PC-3 (cell line): ENCODE measurements around the gene TREX2. TPM values are rescaled to one million over a fixed set of nuclear protein-coding genes. Genes with fewer than 3 reads are reported as not detected.
"Not testable (repeated sequence)": the region's sequence is repeated elsewhere in the genome, so short reads cannot be mapped to it uniquely, and the experiment has no call there.

ENCODE experiments used
- ATAC-seq: fragments of 200-7000 bp; cut with Tn5 transposase; 2 replicates; pipeline ENCODE4 v1.9.1; 2020; ENCODE audit warnings: mild to moderate bottlenecking, moderate library complexity
- BruUV-seq: library from RNA; stranded (reverse); fragments of 400-500 nt; replicated peaks from 2 replicates; lab custom pipeline; 2021; lab: Mats Ljungman, UMichigan
- CTCF ChIA-PET: fragments of 300-600 bp; sonication (Branson Sonifier 250); formaldehyde crosslinking; loops from one replicate; lab custom pipeline; 2022; ENCODE audit warnings: antibody characterized with exemption; lab: Charles Lee
- POLR2A ChIA-PET: fragments of 300-600 bp; sonication (Branson Sonifier 250); formaldehyde crosslinking; loops from one replicate; lab custom pipeline; 2022; ENCODE audit warnings: antibody characterized with exemption; ENCODE audit not compliant: unreplicated experiment; lab: Charles Lee
- DNase-seq: peaks from one replicate; pipeline ENCODE4 v3.0.0-alpha.2; 2015
- H2AFZ ChIP-seq: fragments of 300-600 bp; sonication (generic); 2 replicates; pipeline ENCODE4 v1.6.0; 2016; ENCODE audit warnings: antibody characterized with exemption, low read length
- H3F3A ChIP-seq: fragments of 300-600 bp; sonication (generic); one replicate; pipeline ENCODE4 v1.6.0; 2017; ENCODE audit warnings: antibody characterized with exemption, low read length, control low read depth, mild to moderate bottlenecking; ENCODE audit not compliant: unreplicated experiment
- H3K27ac ChIP-seq: fragments of 300-600 bp; sonication (generic); 2 replicates; pipeline ENCODE4 v1.5.1; 2016; ENCODE audit warnings: mild to moderate bottlenecking, low read length
- H3K27me3 ChIP-seq: fragments of 300-600 bp; sonication (generic); 2 replicates; pipeline ENCODE4 v1.6.1; 2016; ENCODE audit warnings: low read length, mixed read lengths
- H3K36me3 ChIP-seq: fragments of 300-600 bp; sonication (generic); 2 replicates; pipeline ENCODE4 v1.6.1; 2016; ENCODE audit warnings: low read depth, mixed run types, low read length, mixed read lengths
- H3K4me1 ChIP-seq: fragments of 300-600 bp; sonication (generic); 2 replicates; pipeline ENCODE4 v1.5.1; 2016; ENCODE audit warnings: low read length; ENCODE audit not compliant: insufficient read depth
- H3K4me2 ChIP-seq: fragments of 300-600 bp; sonication (generic); 2 replicates; pipeline ENCODE4 v1.6.0; 2016; ENCODE audit warnings: low read length
- H3K4me3 ChIP-seq: fragments of 300-600 bp; sonication (generic); 2 replicates; pipeline ENCODE4 v1.5.1; 2016; ENCODE audit warnings: mild to moderate bottlenecking, low read length, mixed read lengths
- H3K79me2 ChIP-seq: fragments of 300-600 bp; sonication (generic); 2 replicates; pipeline ENCODE4 v1.6.1; 2017; ENCODE audit warnings: low read length, mixed read lengths
- H3K9ac ChIP-seq: fragments of 300-600 bp; sonication (generic); 2 replicates; pipeline ENCODE4 v1.6.0; 2016; ENCODE audit warnings: mild to moderate bottlenecking, low read length
- H3K9me2 ChIP-seq: fragments of 300-600 bp; sonication (generic); replicated peaks from 2 replicates; pipeline ENCODE4 v1.6.1; 2016; ENCODE audit warnings: mixed run types, low read length, mixed read lengths
- H3K9me3 ChIP-seq: fragments of 300-600 bp; sonication (generic); 2 replicates; pipeline ENCODE4 v1.6.1; 2016; ENCODE audit warnings: low read length, mixed read lengths
- H4K20me1 ChIP-seq: fragments of 300-600 bp; sonication (generic); 2 replicates; pipeline ENCODE4 v1.6.1; 2016; ENCODE audit warnings: low read length, mixed read lengths
- EZH2 ChIP-seq: fragments of 300-600 bp; sonication (generic); IDR thresholded peaks from one replicate; pipeline ENCODE4 v1.6.1; 2017; ENCODE audit warnings: antibody characterized with exemption, mild to moderate bottlenecking, low read length; ENCODE audit not compliant: unreplicated experiment
- EZH2phosphoT487 ChIP-seq: fragments of 300-600 bp; sonication (generic); IDR thresholded peaks from 2 replicates; pipeline ENCODE4 v1.6.1; 2018; ENCODE audit warnings: mild to moderate bottlenecking, antibody characterized with exemption, low read length, borderline replicate concordance
- intact Hi-C: fragments of 100-400 bp; cut with micrococcal nuclease; formaldehyde crosslinking; loops from 2 replicates; pipeline ENCODE4 v1.9.0; 2023
- total RNA-seq: library from RNA; depleted of rRNA; stranded (reverse); fragments of >200 nt; gene quantifications from 2 replicates; pipeline ENCODE4 v1.2.3, GENCODE V29; 2014
- TF ChIP-seq, protein P1 (sequence below): fragments of 300-600 bp; sonication (generic); conservative IDR thresholded peaks from 2 replicates; pipeline ENCODE4 v1.5.1; 2017; ENCODE audit warnings: antibody characterized with exemption, low read depth, mild to moderate bottlenecking, low read length

The TREX2 gene
- total RNA-seq, 1 experiment from 2014 or later = 1.4 TPM

DNA sequence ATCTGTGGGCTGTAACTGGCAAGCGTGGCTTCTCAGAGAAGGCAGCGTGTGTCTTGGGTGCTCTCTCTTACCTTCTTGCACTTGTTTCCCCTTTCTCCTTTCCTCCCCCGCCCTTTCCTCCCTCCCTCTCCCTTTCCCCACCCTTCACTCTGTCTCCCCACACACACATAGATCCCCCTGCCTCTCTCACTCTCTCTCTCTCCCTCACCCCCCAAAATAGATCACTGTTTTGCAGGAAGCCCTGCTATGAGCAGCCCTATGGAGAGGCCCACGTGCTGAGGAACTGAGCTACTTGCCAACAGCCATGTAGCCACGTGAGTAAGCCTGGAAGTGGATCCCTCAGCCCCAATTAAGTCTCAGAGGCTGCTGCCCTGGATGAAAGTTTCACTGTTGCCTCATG, 40.4 kb downstream of the TREX2 start:
- TF ChIP-seq EZH2phosphoT487 = no peak
- TF ChIP-seq, protein P1, sequence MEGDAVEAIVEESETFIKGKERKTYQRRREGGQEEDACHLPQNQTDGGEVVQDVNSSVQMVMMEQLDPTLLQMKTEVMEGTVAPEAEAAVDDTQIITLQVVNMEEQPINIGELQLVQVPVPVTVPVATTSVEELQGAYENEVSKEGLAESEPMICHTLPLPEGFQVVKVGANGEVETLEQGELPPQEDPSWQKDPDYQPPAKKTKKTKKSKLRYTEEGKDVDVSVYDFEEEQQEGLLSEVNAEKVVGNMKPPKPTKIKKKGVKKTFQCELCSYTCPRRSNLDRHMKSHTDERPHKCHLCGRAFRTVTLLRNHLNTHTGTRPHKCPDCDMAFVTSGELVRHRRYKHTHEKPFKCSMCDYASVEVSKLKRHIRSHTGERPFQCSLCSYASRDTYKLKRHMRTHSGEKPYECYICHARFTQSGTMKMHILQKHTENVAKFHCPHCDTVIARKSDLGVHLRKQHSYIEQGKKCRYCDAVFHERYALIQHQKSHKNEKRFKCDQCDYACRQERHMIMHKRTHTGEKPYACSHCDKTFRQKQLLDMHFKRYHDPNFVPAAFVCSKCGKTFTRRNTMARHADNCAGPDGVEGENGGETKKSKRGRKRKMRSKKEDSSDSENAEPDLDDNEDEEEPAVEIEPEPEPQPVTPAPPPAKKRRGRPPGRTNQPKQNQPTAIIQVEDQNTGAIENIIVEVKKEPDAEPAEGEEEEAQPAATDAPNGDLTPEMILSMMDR = no peak
- no peak for TF ChIP-seq EZH2
- DNase-seq (no peak), ATAC-seq (no peak)
- POLR2A ChIA-PET = no interaction called here
- H3F3A ChIP-seq = no peaks in the 10 kb centered on the region
- H3K27me3 ChIP-seq = peaks cover 24% of the 10 kb centered on the region
- H2AFZ ChIP-seq = no peak overlapping the region
- H3K4me2 ChIP-seq = no peak overlapping the region
- no TSS peak for BruUV-seq
- H3K4me3 ChIP-seq = no peak overlapping the region
- H3K27ac ChIP-seq = no peak overlapping the region
- no peaks in the 10 kb centered on the region for H3K4me1 ChIP-seq
- CTCF ChIA-PET = no interaction called here
- H3K36me3 ChIP-seq = no peaks in the 10 kb centered on the region
- no peaks in the 10 kb centered on the region for H3K9me2 ChIP-seq
- H4K20me1 ChIP-seq = no peaks in the 10 kb centered on the region
- no peaks in the 10 kb centered on the region for H3K79me2 ChIP-seq
- no peak overlapping the region for H3K9ac ChIP-seq
- intact Hi-C loops = no loop called here
- H3K9me3 ChIP-seq = no peaks in the 10 kb centered on the region

DNA sequence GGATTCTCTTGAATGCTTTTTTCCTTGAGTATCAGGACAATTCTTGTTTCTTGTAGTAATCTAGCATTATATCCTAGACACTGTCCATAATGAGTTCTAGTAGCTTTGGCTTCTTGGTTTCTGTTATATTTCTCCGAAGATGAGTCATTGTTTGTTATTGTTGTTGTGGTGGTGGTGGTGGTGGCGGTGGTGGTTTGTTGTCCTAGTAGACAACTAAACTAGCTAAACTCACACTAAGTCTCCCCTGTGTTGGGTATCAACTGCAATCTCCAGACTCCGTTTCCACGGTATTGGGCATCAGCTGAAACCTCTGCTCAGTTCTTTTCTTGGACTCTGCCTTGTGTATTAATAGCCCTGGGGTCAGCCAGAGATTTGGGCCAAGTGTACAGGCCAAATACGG, 41.5 kb downstream of the TREX2 start:
- H3K9me3 ChIP-seq, DNase-seq, H3K79me2 ChIP-seq, H2AFZ ChIP-seq, H3K36me3 ChIP-seq, H3K9me2 ChIP-seq, POLR2A ChIA-PET, H3F3A ChIP-seq, H3K4me3 ChIP-seq, H3K4me2 ChIP-seq, H3K27ac ChIP-seq, ATAC-seq, H4K20me1 ChIP-seq, intact Hi-C loops, BruUV-seq, CTCF ChIA-PET, H3K4me1 ChIP-seq, H3K9ac ChIP-seq: not testable (repeated sequence)
- peaks cover 30% of the 10 kb centered on the region for H3K27me3 ChIP-seq

DNA sequence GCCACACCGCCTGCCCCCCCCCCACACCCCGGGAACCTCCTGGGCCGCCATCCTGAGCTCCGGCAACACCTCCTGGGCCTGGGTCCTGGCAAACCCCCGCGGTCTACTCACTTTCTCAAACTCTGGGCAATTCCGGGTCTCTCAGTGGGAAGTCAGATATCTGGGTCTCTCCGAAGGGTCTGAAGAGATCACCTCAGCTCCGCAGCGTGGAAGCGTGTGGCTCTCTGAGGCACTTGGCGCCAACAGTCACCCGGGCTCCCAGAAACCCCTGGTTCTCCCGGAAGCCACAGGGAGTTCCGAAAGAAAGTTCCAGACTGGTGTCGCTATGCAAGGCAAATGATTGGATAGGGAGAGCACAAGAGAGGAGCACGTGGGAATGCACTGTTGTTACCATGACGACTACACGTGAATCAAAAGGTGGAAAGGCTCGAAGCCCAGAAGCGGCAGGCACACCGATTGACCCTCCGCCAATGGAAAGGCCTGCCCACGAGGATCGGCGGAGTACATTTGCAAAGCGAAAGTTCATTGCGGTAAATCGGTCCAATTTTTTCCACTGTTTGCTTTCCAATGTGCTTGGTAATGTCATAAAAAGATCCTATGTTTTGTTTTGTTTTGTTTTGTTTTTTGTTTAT, 44.6 kb downstream of the TREX2 start, which contains the start of gene PNMA6E:
TSS of gene PNMA6E (minus strand) at position 218 of the 632 bp plus-strand sequence. CDS start 2,501 bp downstream, outside the sequence.
- Histone ChIP-seq H3K4me2 (no peak within 1 kb of the TSS), H3K4me1 (no peaks in the 10 kb centered on the region), H3K27me3 (peaks cover 28% of the 10 kb centered on the region), H3K79me2 (no peaks in the 10 kb centered on the region), H3K9me3 (no peaks in the 10 kb centered on the region), H3K27ac (no peak within 1 kb of the TSS), H2AFZ (no peak within 1 kb of the TSS), H3K9ac (no peak within 1 kb of the TSS), H3K36me3 (no peaks in the 10 kb centered on the region), H4K20me1 (no peaks in the 10 kb centered on the region), H3K4me3 (no peak within 1 kb of the TSS), H3K9me2 (no peaks in the 10 kb centered on the region), H3F3A (no peaks in the 10 kb centered on the region)
- ATAC-seq (no peak), DNase-seq (no peak)
- no TSS peak for BruUV-seq
- TF ChIP-seq EZH2 (no peak), EZH2phosphoT487 (no peak)
- TF ChIP-seq, protein P1 = no peak
- intact Hi-C loops = no loop called here
- ChIA-PET CTCF (no interaction called here), POLR2A (no interaction called here)
